A673 (cell line): Measurements from ENCODE around the gene SMIM12. TPM values are rescaled to one million over a fixed set of nuclear protein-coding genes. Genes with fewer than 3 reads are reported as not detected.
A peak's percentile ranks its signal among the peaks of the same experiment; 100 is the strongest.

Source experiments
- BruUV-seq: library from RNA; stranded (reverse); fragments of 400-500 nt; replicated peaks from 2 replicates; lab custom pipeline; 2021; lab: Mats Ljungman, UMichigan
- CTCF ChIA-PET: fragments of 300-600 bp; sonication (Branson Sonifier 250); formaldehyde crosslinking; loops from one replicate; lab custom pipeline; 2022; ENCODE audit warnings: antibody characterized with exemption; lab: Charles Lee
- POLR2A ChIA-PET: fragments of 300-600 bp; sonication (Branson Sonifier 250); formaldehyde crosslinking; loops from one replicate; lab custom pipeline; 2022; ENCODE audit warnings: antibody characterized with exemption; ENCODE audit not compliant: low non-redundant PET; lab: Charles Lee
- DNase-seq: peaks from one replicate; pipeline ENCODE4 v3.0.0-alpha.2; 2015; ENCODE audit warnings: low spot score
- H3K27ac ChIP-seq: fragments of 200-600 bp; sonication (generic); 2 replicates; pipeline ENCODE4 v1.5.1; 2016; ENCODE audit warnings: mixed run types, low read depth, mild to moderate bottlenecking, mixed read lengths, antibody characterized with exemption, low read length; ENCODE audit not compliant: poor library complexity, severe bottlenecking
- H3K27me3 ChIP-seq: fragments of 200-600 bp; sonication (generic); replicated peaks from 2 replicates; pipeline ENCODE4 v1.6.1; 2017; ENCODE audit warnings: mixed run types, low read depth, mild to moderate bottlenecking, mixed read lengths, antibody characterized with exemption, low read length; ENCODE audit not compliant: insufficient read depth, poor library complexity
- H3K36me3 ChIP-seq: fragments of 200-600 bp; sonication (generic); 2 replicates; pipeline ENCODE4 v1.6.1; 2016; ENCODE audit warnings: mixed run types, mild to moderate bottlenecking, mixed read lengths, antibody characterized with exemption, low read length; ENCODE audit not compliant: insufficient read depth, poor library complexity, severe bottlenecking
- H3K4me1 ChIP-seq: fragments of 200-600 bp; sonication (generic); 2 replicates; pipeline ENCODE4 v1.6.1; 2017; ENCODE audit warnings: mixed run types, mild to moderate bottlenecking, mixed read lengths, antibody characterized with exemption, low read length; ENCODE audit not compliant: insufficient read depth, poor library complexity, severe bottlenecking
- H3K4me3 ChIP-seq: fragments of 200-600 bp; sonication (generic); 2 replicates; pipeline ENCODE4 v1.5.1; 2016; ENCODE audit warnings: low read depth, mixed run types, mild to moderate bottlenecking, mixed read lengths, low read length; ENCODE audit not compliant: poor library complexity, severe bottlenecking
- H3K9me3 ChIP-seq: fragments of 200-600 bp; sonication (generic); 2 replicates; pipeline ENCODE4 v1.6.1; 2016; ENCODE audit warnings: mixed run types, low read depth, mild to moderate bottlenecking, mixed read lengths, antibody characterized with exemption, low read length; ENCODE audit not compliant: poor library complexity, severe bottlenecking
- CTCF ChIP-seq: fragments of 300-800, 200-600 bp; sonication (generic); conservative IDR thresholded peaks from 2 replicates; pipeline ENCODE4 v1.5.1; 2017; ENCODE audit warnings: low read depth, mild to moderate bottlenecking, antibody characterized with exemption, low read length, moderate library complexity, mixed read lengths
- EZH2 ChIP-seq: fragments of 200-600 bp; sonication (generic); IDR thresholded peaks from 2 replicates; pipeline ENCODE4 v1.6.1; 2017; ENCODE audit warnings: borderline replicate concordance, low read depth, mild to moderate bottlenecking, mixed read lengths, antibody characterized with exemption, low read length; ENCODE audit not compliant: poor library complexity, severe bottlenecking
- intact Hi-C: fragments of 100-400 bp; cut with micrococcal nuclease; formaldehyde crosslinking; loops from one replicate; pipeline ENCODE4 v1.10.0; 2022; ENCODE audit not compliant: unreplicated experiment
- total RNA-seq: library from RNA; stranded (reverse); gene quantifications from 2 replicates; pipeline ENCODE4 v1.2.3, GENCODE V29; 2021

SMIM12 gene
- total RNA-seq, 1 experiment from 2014 or later, result 37.5 TPM

DNA sequence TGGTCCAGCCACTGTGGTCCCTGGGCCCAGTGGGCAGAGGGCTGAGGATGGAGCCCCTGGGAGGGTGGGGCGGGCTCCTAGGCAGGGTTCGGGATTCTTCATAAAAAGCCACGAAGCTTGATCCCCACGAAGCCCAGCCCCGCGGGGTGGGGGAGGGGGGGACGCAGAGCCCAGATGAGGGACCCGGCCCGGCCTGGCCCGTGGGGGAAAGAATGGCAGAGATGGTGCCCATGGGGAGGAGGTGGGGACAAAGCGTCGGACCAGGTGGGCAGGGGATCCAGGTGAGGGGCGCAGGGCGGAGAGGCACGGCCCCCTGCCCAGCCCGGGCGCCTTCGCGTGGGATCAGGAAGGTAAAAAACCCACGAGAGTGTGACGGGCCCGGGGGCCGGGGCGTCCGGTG lies 6.0 kb upstream of the SMIM12 start:
- intact Hi-C loops, result no loop called here
- Histone ChIP-seq H3K9me3 (no peaks in the 10 kb centered on the region), H3K27ac (no peak overlapping the region), H3K4me3 (peak overlapping the region; percentile 63), H3K4me1 (no peaks in the 10 kb centered on the region), H3K36me3 (no peaks in the 10 kb centered on the region), H3K27me3 (no peaks in the 10 kb centered on the region)
- CTCF ChIA-PET, result interaction anchor here (0.6 to 1.0 kb wide), 3 partner anchors 13 to 299 kb away, joined by 3 to 5 read pairs (median 4); no protein-coding TSS in a partner anchor
- no peak for DNase-seq
- TF ChIP-seq EZH2 (no peak), CTCF (no peak)
- POLR2A ChIA-PET, result no interaction called here
- no TSS peak for BruUV-seq

DNA sequence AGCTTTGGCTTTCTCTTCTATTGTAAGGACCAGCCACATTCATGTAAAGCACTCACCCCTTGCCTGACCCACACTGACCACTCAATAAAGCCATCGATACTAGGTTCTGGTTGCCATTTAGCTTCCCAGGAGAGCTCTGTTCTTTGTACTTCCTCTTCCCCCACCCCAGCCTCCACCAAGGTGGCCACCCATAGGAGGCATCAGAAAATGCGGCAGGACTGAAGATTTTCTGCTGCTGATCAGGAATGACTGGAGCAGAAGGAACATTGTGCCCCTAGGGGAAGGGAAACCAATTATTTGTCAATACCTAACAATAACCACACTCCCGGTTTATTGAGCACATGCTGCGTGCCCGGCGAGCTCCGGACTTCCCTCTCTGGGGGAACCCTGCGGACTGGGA lies 5.2 kb upstream of the SMIM12 start:
- TF ChIP-seq CTCF (no peak), EZH2 (no peak)
- ChIA-PET CTCF (no interaction called here), POLR2A (no interaction called here)
- no peaks in the 10 kb centered on the region for H3K27me3 ChIP-seq
- intact Hi-C loops, result no loop called here
- DNase-seq, result no peak
- H3K4me1 ChIP-seq, result no peaks in the 10 kb centered on the region
- no peak overlapping the region for H3K27ac ChIP-seq
- no peaks in the 10 kb centered on the region for H3K9me3 ChIP-seq
- no peak overlapping the region for H3K4me3 ChIP-seq
- no TSS peak for BruUV-seq
- H3K36me3 ChIP-seq, result no peaks in the 10 kb centered on the region

- no TSS peak for BruUV-seq
- TF ChIP-seq EZH2, result no peak
- no peak for TF ChIP-seq CTCF
- peaks cover 4% of the 10 kb centered on the region for H3K4me1 ChIP-seq
- no peak for DNase-seq
- H3K27ac ChIP-seq, result no peak overlapping the region
- H3K27me3 ChIP-seq, result no peaks in the 10 kb centered on the region
- no peak overlapping the region for H3K4me3 ChIP-seq
- ChIA-PET CTCF (no interaction called here), POLR2A (no interaction called here)
- H3K9me3 ChIP-seq, result no peaks in the 10 kb centered on the region
- intact Hi-C loops, result no loop called here
- H3K36me3 ChIP-seq, result no peaks in the 10 kb centered on the region
These were observed 4.0 kb upstream of the SMIM12 start for GRCh38 chr1:34863501-34863900.
